Fibroblast of mammary gland (primary cell): ENCODE results near the gene FUCA1.

ENCODE experiments used
- DNase-seq: peaks from one replicate; pipeline ENCODE4 v3.0.0-alpha.2; 2010; ENCODE audit warnings: low read depth
- H3K4me3 ChIP-seq: 2 replicates; pipeline ENCODE4 v1.5.1; 2011; ENCODE audit warnings: low read depth, mild to moderate bottlenecking, low read length, moderate library complexity; ENCODE audit not compliant: control insufficient read depth
- CTCF ChIP-seq: conservative IDR thresholded peaks from 2 replicates; pipeline ENCODE4 v1.5.1; 2011; ENCODE audit warnings: low read depth, low read length, inconsistent platforms; ENCODE audit not compliant: control insufficient read depth, insufficient read depth

The FUCA1 gene

GRCh38 chr1:23798662-23799142 is 69.4 kb downstream of the FUCA1 start:
- H3K4me3 ChIP-seq = no peak overlapping the region
- no peak for DNase-seq
- peak; percentile 11 for TF ChIP-seq CTCF

- H3K4me3 ChIP-seq = no peak overlapping the region
- DNase-seq = no peak
- TF ChIP-seq CTCF = no peak
These were observed 70.3 kb downstream of the FUCA1 start for GRCh38 chr1:23797478-23798448.

DNA sequence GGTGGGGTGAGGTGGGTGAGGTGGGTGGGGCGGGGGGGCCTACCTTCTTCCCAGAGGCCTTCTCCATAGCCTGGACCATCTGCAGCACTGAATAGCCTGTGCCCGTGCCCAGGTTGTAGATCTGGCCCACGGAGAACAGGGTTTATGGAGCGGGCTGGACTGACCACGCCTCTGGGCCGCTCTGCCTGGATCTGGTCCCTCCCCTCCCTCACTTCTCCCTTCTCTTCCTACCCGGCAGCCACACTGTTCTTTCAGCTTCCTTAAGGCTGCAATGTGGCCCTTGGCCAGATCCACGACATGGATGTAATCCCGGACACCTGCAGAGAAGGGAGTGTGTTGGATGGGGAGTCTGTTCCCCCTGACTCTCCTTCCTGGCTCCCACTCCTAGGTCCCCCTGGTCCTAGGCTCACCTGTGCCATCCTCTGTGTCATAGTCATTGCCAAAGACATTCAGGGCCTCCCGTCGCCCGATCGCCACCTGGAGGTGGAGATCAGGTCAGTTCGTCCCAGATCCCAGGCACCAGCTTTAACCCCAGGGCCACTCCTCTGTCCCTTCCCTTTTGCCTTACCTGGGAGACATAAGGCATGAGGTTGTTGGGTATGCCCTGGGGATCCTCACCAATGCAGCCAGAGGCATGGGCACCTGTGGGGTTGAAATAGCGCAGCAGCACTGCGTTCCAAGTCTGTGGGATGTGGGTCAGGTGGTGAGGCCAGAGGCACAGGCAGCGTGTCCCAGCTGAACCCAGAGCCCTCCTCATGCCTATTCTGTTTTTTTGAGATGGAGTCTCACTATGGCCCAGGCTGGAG is 71.4 kb downstream of the FUCA1 start:
- H3K4me3 ChIP-seq = no peak overlapping the region
- TF ChIP-seq CTCF = no peak
- DNase-seq = no peak

DNA sequence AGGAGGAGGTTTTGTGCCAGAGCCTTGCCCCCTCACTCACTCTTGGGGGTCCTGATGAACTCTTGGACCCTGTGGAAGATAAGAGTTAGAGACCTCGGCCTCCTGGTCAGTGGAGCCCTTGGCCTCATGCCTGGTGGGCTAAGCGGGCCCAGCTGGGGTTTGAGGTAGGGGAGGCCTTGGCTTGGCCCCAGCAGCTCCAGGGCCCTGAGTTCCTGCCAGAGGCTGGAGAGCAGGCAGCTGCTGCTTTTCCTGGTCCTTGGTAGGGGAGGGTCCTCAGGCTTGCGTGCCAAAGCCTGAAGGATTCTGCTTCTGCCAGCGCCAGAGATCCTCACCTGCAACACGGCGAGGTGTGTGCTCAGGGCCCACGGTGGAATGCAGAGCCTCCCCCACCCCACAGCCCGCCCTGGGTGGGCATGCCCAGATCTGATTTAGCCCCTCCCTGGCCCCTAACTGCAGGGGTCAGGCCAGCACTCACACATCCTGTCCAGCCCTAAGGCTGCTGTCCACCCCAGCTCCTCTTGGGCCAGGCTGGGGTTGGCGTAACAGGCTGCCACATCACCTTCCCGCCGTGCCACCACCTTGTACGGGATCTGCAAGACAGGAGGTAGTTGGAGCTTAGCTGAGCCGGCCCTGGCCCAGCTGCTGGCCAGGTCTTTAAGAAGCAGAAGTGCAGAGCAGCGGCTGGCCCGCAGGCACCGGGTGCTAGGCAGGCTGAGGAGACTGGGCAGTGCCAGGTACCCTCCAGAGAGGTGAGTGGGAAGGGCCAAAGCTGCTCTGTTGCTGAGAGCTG is 72.2 kb downstream of the FUCA1 start:
- DNase-seq = no peak
- H3K4me3 ChIP-seq = no peak overlapping the region
- TF ChIP-seq CTCF = no peak
